Measurements from ENCODE around the gene MYOD1. TPM values are rescaled to one million over a fixed set of nuclear protein-coding genes. Genes with fewer than 3 reads are reported as not detected.

MYOD1 gene
- total RNA-seq = not detected

- Histone ChIP-seq H3K4me3 (peak within 1 kb of the TSS; percentile 12), H3K27ac (no peak within 1 kb of the TSS), H3K4me1 (peaks cover 33% of the 10 kb centered on the region), H3K9me3 (no peaks in the 10 kb centered on the region), H3K27me3 (peaks cover 98% of the 10 kb centered on the region), H3K36me3 (no peaks in the 10 kb centered on the region)
- WGBS = 4% methylated on average over 31 of the region's 68 CpGs
- TF ChIP-seq EP300 (IDR thresholded peaks at IDR 0.05) = no peak
- TF ChIP-seq POLR2A (IDR thresholded peaks at IDR 0.05) = no peak
- TF ChIP-seq POLR2AphosphoS5 (IDR thresholded peaks at IDR 0.05) = no peak
- TF ChIP-seq, protein P1, sequence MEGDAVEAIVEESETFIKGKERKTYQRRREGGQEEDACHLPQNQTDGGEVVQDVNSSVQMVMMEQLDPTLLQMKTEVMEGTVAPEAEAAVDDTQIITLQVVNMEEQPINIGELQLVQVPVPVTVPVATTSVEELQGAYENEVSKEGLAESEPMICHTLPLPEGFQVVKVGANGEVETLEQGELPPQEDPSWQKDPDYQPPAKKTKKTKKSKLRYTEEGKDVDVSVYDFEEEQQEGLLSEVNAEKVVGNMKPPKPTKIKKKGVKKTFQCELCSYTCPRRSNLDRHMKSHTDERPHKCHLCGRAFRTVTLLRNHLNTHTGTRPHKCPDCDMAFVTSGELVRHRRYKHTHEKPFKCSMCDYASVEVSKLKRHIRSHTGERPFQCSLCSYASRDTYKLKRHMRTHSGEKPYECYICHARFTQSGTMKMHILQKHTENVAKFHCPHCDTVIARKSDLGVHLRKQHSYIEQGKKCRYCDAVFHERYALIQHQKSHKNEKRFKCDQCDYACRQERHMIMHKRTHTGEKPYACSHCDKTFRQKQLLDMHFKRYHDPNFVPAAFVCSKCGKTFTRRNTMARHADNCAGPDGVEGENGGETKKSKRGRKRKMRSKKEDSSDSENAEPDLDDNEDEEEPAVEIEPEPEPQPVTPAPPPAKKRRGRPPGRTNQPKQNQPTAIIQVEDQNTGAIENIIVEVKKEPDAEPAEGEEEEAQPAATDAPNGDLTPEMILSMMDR (IDR thresholded peaks at IDR 0.05) = no peak
- DNase-seq (ENCODE audit: low spot score in 2 of 2) = no peak
Observed at GRCh38 chr11:17719028-17719937, at the start of gene MYOD1. Gene MYOD1 (plus strand): TSS chr11:17719571. CDS start chr11:17719783, 212 bp downstream.

- no peak for DNase-seq (ENCODE audit: low spot score in 2 of 2)
- 88% methylated on average over 7 of the region's 7 CpGs for WGBS
- Histone ChIP-seq H3K27me3 (no peaks in the 10 kb centered on the region), H3K36me3 (no peaks in the 10 kb centered on the region), H3K4me3 (no peak overlapping the region), H3K4me1 (no peaks in the 10 kb centered on the region), H3K9me3 (no peaks in the 10 kb centered on the region), H3K27ac (no peak overlapping the region)
- TF ChIP-seq, protein P1 (IDR thresholded peaks at IDR 0.05) = no peak
- TF ChIP-seq POLR2A (IDR thresholded peaks at IDR 0.05) (no peak), POLR2AphosphoS5 (IDR thresholded peaks at IDR 0.05) (no peak), EP300 (IDR thresholded peaks at IDR 0.05) (no peak)
Observed at GRCh38 chr11:17672469-17672868, 46.9 kb upstream of the MYOD1 start.

DNA sequence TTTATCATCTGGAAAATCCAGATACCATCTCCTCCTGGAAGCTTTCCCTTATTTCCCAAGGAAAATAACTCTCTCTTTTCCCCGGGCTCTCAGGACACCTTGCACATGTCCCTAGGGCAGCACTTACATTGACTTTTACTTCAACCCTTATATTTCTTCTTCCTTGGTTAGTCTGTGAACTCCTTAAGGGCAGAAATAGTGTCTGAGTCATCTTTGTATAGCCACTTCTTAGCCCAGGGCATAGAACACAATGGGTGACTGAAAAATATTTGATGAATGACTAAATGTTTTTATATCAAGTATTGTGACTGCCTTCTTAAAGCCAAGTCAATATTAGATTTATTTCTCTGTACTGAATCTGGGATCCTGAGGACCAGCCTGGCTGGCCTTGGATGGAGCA, 45.4 kb upstream of the MYOD1 start:
- Histone ChIP-seq H3K9me3 (no peaks in the 10 kb centered on the region), H3K27ac (no peak overlapping the region), H3K4me1 (no peaks in the 10 kb centered on the region), H3K36me3 (no peaks in the 10 kb centered on the region), H3K4me3 (no peak overlapping the region), H3K27me3 (no peaks in the 10 kb centered on the region)
- no peak for DNase-seq (ENCODE audit: low spot score in 2 of 2)
- TF ChIP-seq, protein P1 (IDR thresholded peaks at IDR 0.05) = no peak
- TF ChIP-seq POLR2A (IDR thresholded peaks at IDR 0.05) (no peak), POLR2AphosphoS5 (IDR thresholded peaks at IDR 0.05) (no peak), EP300 (IDR thresholded peaks at IDR 0.05) (no peak)
- 78% methylated on average over 1 of the region's 1 CpG for WGBS

- H3K4me1 ChIP-seq = no peaks in the 10 kb centered on the region
- no peak overlapping the region for H3K4me3 ChIP-seq
- no peak overlapping the region for H3K27ac ChIP-seq
- H3K36me3 ChIP-seq = no peaks in the 10 kb centered on the region
- no peak for DNase-seq (ENCODE audit: low spot score in 2 of 2)
- no peaks in the 10 kb centered on the region for H3K9me3 ChIP-seq
- H3K27me3 ChIP-seq = peaks cover 13% of the 10 kb centered on the region
- no peak for TF ChIP-seq POLR2A (IDR thresholded peaks at IDR 0.05)
Observed at GRCh38 chr11:17682848-17683247, 36.5 kb upstream of the MYOD1 start.

DNA sequence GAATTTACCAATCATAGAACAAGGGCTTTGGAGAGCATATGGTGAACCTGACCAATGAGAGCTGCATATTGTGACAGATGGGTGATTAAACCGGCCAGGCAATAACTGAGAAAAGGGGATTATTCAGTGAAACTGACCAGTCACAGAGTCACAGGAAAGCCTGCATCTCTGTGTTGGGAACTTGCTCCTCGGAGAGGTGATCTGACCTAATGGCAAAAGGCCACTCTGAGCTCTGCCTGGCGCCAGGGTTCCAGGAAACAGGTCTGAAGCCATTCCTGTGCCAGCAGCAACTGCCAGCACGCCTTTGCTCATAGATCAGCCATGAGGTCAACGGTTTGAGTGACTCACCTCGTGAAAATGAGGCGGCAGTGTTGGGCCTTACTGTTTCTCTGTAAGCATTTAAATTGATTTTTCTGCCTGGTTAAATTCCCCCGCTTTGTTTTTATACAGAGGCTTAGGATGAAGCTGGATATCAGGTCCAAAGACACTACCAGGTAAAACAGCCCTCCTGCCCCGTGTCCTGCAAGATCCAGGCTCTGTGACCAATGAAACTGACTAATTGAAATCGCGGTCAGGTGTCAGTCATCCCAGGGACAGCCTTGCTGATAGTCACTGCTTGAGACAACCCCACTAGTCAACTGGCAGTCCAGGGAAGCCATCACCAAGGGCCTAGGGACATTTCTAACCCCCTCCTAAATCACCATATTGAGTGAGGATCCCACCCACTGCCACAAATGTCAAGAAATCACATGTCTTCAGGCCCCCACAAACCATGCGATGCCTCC, 35.8 kb upstream of the MYOD1 start:
- Histone ChIP-seq H3K27ac (no peak overlapping the region), H3K4me1 (no peaks in the 10 kb centered on the region), H3K4me3 (no peak overlapping the region), H3K36me3 (no peaks in the 10 kb centered on the region), H3K9me3 (no peaks in the 10 kb centered on the region), H3K27me3 (peaks cover 13% of the 10 kb centered on the region)
- no peak for DNase-seq (ENCODE audit: low spot score in 2 of 2)
- TF ChIP-seq EP300 (IDR thresholded peaks at IDR 0.05) (no peak), POLR2AphosphoS5 (IDR thresholded peaks at IDR 0.05) (no peak), POLR2A (IDR thresholded peaks at IDR 0.05) (no peak)
- WGBS = 70% methylated on average over 12 of the region's 12 CpGs

DNA sequence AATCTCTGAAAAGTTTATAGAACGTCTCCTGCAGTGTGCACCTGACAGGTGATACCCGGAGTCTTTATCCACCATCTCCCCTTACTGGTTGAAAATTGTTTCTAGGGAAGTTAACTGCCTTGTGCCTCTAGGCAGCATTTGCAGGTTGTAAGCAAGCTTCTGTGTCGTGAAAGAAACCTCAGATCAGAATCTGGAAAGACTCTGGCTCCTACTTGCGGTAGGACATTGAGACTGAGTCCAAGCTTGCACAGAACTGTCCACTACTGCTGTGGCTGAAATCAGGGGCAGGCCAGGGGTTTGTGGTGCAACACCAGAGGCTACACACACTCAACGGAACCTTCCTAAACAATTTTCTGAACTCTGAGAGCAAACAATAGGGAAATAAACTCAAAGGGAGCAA, 34.8 kb upstream of the MYOD1 start:
- no peak overlapping the region for H3K27ac ChIP-seq
- H3K36me3 ChIP-seq = no peaks in the 10 kb centered on the region
- DNase-seq (ENCODE audit: low spot score in 2 of 2) = no peak
- H3K4me1 ChIP-seq = no peaks in the 10 kb centered on the region
- TF ChIP-seq EP300 (IDR thresholded peaks at IDR 0.05) (no peak), POLR2AphosphoS5 (IDR thresholded peaks at IDR 0.05) (no peak), POLR2A (IDR thresholded peaks at IDR 0.05) (no peak)
- TF ChIP-seq, protein P1 (IDR thresholded peaks at IDR 0.05) = no peak
- H3K9me3 ChIP-seq = no peaks in the 10 kb centered on the region
- H3K27me3 ChIP-seq = peaks cover 14% of the 10 kb centered on the region
- H3K4me3 ChIP-seq = no peak overlapping the region
- WGBS = 78% methylated on average over 5 of the region's 5 CpGs
